ENCODE data around the gene TRIP12.
"Not testable (repeated sequence)": the region's sequence is repeated elsewhere in the genome, so short reads cannot be mapped to it uniquely, and the experiment has no call there.

Gene TRIP12

GRCh38 chr2:229917793-229918192, 4.0 kb downstream of the TRIP12 start:
- no peak for DNase-seq

- DNase-seq: no peak
Observed at GRCh38 chr2:229914171-229914570, 7.6 kb downstream of the TRIP12 start.

GRCh38 chr2:229910832-229911412, 10.9 kb downstream of the TRIP12 start:
- DNase-seq: no peak

- DNase-seq: no peak
Observed at GRCh38 chr2:229910147-229910831, 11.5 kb downstream of the TRIP12 start.

DNA sequence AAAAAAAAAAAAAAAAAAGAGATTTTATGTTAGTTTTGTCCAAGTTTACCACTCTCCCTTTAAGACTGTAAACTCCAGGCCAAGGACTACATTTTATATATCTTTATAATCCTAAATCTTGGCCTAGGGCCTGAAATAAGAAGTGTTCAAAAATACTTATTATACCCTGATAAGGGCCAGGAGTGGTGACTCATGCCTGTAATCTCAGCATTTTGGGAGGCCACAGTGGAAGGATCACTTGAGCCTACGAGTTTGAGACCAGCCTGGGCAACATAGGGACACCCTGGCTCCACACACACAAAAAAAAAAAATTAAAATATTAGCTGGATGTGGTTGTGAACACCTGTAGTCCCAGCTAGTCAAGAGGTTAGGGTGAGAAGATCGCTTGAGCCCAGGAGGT, 12.7 kb downstream of the TRIP12 start:
- no peak for DNase-seq

GRCh38 chr2:229905601-229906000, 16.2 kb downstream of the TRIP12 start:
- DNase-seq: no peak

- no peak for DNase-seq
Observed at GRCh38 chr2:229903037-229903436, 18.8 kb downstream of the TRIP12 start.

- DNase-seq: no peak
Observed at GRCh38 chr2:229901819-229902218, 20.0 kb downstream of the TRIP12 start.

DNA sequence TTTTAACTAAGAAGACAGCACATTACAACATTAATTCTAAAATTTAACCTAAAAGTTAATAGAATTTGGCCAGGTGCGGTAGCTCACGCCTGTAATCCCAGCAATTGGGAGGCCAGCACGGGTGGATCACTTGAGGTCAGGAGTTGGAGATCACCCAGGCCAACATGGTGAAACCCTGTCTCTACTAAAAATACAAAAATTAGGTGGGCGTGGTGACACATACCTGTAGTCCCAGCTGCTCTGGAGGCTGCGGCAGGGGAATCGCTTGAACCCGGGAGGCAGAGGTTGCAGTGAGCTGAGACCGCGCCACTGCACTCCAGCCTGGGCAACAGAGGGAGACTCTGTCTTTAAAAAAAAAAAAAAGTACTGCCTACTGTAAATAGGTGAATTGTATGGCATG, 21.3 kb downstream of the TRIP12 start:
- not testable (repeated sequence) for DNase-seq

DNA sequence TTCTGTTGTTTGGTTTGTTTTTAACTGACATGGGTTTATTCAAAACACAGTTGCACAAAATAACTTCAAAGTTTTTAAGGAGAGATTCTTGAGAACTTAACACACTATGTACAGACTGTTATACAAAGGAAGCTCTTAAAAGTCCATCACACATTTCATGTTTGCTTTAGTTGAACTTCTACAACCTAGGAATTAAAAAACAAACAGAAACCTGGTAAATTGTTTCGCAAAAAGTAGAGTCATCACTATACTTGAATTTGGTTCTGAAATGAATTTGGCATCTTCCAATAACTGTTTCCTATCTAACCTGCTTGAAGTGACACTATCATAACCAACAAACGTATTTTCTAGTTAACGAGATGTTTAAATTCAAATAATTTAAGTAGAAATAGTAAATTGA, 21.8 kb downstream of the TRIP12 start:
- DNase-seq: no peak

- DNase-seq: no peak
Observed at GRCh38 chr2:229899604-229900003, 22.2 kb downstream of the TRIP12 start.

- no peak for DNase-seq
Observed at GRCh38 chr2:229896857-229897256, 25.0 kb downstream of the TRIP12 start.

- DNase-seq: no peak
Observed at GRCh38 chr2:229889023-229889422, 32.8 kb downstream of the TRIP12 start.

DNA sequence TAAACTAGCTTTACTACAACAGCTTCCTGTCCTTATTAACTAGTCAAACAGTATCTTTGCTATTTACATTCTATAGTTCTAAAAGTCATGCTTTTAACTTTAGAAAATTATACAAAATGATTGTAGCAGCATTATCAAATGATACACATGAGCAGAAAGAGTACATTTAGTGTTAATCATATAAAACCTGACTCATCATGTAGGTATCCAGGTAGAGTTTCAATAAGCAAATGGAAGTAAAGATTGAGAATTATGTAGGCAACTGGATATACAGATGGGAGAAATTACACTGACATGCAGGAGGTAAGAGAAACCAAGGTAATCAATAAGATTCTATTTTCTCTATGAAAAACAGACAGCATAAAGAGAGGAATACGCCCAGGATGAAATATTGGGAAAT, 33.8 kb downstream of the TRIP12 start:
- DNase-seq: no peak

DNA sequence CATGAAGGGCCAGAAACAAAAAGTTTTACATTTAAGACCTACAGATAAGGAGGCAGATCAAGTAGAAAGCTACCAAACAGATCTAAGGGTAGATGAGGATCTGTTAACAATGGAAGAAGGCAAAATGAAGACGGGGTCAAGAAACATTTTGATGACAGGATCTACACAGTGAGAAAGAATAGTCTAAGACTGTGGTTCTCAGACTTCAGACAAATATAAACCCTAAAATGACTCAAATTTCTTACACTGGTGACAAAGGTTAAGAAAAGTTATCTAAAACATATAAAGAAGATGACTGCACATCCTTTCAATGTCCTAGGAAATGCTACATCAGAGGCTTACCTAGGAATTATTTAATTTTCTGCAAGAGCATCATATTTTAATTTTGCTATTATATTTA, 34.4 kb downstream of the TRIP12 start:
- no peak for DNase-seq

GRCh38 chr2:229884775-229885699, 36.8 kb downstream of the TRIP12 start:
- no peak for DNase-seq

- no peak for DNase-seq
Observed at GRCh38 chr2:229882583-229882982, 39.2 kb downstream of the TRIP12 start.

GRCh38 chr2:229880892-229881586, 40.8 kb downstream of the TRIP12 start:
- no peak for DNase-seq

GRCh38 chr2:229879191-229879950, 42.4 kb downstream of the TRIP12 start:
- DNase-seq: no peak

DNA sequence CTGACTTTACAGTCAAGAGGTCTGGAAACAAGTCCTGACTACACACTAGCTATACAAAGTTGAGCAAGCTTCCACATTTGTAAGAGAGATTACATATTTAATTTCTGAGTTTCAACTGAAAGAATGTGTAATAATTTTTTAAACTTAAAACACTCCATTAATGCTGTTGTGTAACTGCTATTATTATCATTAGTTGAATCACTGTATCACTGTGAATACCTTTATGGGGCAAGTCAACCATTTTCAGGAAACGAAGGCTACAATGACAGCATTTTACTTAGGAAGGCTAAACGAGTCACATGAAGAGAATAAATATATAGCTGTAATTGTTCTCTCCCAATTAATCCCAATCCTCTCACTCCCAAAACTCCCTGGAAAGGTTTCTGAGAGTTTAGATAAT, 46.3 kb downstream of the TRIP12 start:
- no peak for DNase-seq

DNA sequence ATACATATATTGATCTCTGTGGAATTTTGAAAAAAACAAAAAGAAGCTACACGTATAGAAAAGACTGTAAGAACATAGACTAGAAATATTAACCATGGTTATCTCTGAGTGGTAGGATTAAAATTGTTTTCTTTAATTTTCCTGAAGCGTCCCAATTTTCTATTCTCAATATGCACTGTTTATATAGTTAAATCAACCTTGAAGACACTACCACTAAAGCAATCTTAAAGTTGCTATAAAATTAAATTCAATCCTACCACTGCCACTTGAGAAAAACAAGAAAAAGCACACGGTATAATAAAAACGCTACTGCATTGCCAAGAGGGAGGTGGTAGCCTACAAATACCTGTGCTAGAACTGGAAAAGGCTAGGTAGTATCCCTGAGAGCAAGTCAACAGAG, 47.2 kb downstream of the TRIP12 start:
- DNase-seq: no peak

DNA sequence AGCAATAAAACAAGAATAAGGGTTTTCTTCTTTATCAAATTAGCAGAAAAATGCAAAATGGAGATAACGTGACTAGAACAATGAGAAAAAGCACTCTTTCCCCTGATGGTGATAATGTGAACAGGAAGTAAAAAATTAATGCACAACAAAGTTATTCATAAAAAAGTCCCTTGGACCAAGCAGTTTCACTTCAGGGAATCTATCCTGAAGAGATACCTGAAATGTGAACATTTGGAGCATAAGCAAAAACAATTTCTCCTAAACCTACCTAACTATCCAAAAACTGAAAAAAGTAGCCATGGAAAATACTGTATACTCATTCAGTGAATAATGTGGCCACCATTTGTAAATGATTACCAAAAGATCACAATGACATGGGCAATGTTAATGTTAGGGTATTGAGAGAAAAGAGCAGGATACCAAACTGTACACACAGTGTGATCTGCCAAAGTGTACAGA, 48.7 kb downstream of the TRIP12 start:
- DNase-seq: no peak
